Mesothelial cell of epicardium (in vitro differentiated cells): ENCODE data around the gene C13orf42. TPM values are rescaled to one million over a fixed set of nuclear protein-coding genes. Genes with fewer than 3 reads are reported as not detected.

Source experiments
- DNase-seq, 2 experiments: peaks; one replicate each; pipeline ENCODE4 v3.0.0; 2021; ENCODE audit warnings: low spot score in 2 of 2; ENCODE audit not compliant: unreplicated experiment in 2 of 2
- H3K27ac Mint-ChIP-seq: 2 replicates; pipeline ENCODE4 v1.8.0; 2021; ENCODE audit warnings: mixed read lengths
- H3K27me3 Mint-ChIP-seq: 2 replicates; pipeline ENCODE4 v1.8.0; 2021; ENCODE audit warnings: low read depth, mixed read lengths
- H3K36me3 Mint-ChIP-seq: 2 replicates; pipeline ENCODE4 v1.8.0; 2021; ENCODE audit warnings: mixed read lengths
- H3K4me1 Mint-ChIP-seq: 2 replicates; pipeline ENCODE4 v1.8.0; 2021; ENCODE audit warnings: mixed read lengths
- H3K4me3 Mint-ChIP-seq: 2 replicates; pipeline ENCODE4 v1.8.0; 2021; ENCODE audit warnings: mild to moderate bottlenecking, moderate library complexity, mixed read lengths
- H3K9me3 Mint-ChIP-seq: 2 replicates; pipeline ENCODE4 v1.8.0; 2021; ENCODE audit warnings: mixed read lengths
- CTCF ChIP-seq: fragments of 200-600 bp; sonication (generic); IDR thresholded peaks from one replicate; pipeline ENCODE4 v1.5.0; 2021; ENCODE audit warnings: antibody characterized with exemption; ENCODE audit not compliant: unreplicated experiment
- total RNA-seq: library from RNA; stranded (reverse); gene quantifications from 3 replicates; pipeline ENCODE4 v1.2.1, GENCODE V29; 2021

Gene C13orf42
- total RNA-seq, 1 donor from 2014 or later: not detected

GRCh38 chr13:51155161-51155560, 44.1 kb upstream of the C13orf42 start:
- H3K4me3 Mint-ChIP-seq: no peak overlapping the region
- no peaks in the 10 kb centered on the region for H3K36me3 Mint-ChIP-seq
- TF ChIP-seq CTCF: no peak
- H3K27me3 Mint-ChIP-seq: peaks cover 17% of the 10 kb centered on the region
- peaks cover 4% of the 10 kb centered on the region for H3K4me1 Mint-ChIP-seq
- H3K9me3 Mint-ChIP-seq: no peaks in the 10 kb centered on the region
- DNase-seq: no peak
- no peak overlapping the region for H3K27ac Mint-ChIP-seq

- DNase-seq: no peak
- H3K27ac Mint-ChIP-seq: no peak overlapping the region
These were observed 43.0 kb upstream of the C13orf42 start for GRCh38 chr13:51154029-51154555.

GRCh38 chr13:51153527-51153926, 42.5 kb upstream of the C13orf42 start:
- no peak overlapping the region for H3K27ac Mint-ChIP-seq
- H3K9me3 Mint-ChIP-seq: no peaks in the 10 kb centered on the region
- H3K4me3 Mint-ChIP-seq: no peak overlapping the region
- peaks cover 2% of the 10 kb centered on the region for H3K4me1 Mint-ChIP-seq
- H3K27me3 Mint-ChIP-seq: peaks cover 20% of the 10 kb centered on the region
- H3K36me3 Mint-ChIP-seq: no peaks in the 10 kb centered on the region
- TF ChIP-seq CTCF: no peak
- no peak for DNase-seq

More at GRCh38 chr13:51154029-51154555, 43.0 kb upstream of the C13orf42 start:
- H3K4me1 Mint-ChIP-seq: peaks cover 3% of the 10 kb centered on the region
- peaks cover 17% of the 10 kb centered on the region for H3K27me3 Mint-ChIP-seq
- no peaks in the 10 kb centered on the region for H3K36me3 Mint-ChIP-seq
- no peak overlapping the region for H3K4me3 Mint-ChIP-seq
- no peak for TF ChIP-seq CTCF
- H3K9me3 Mint-ChIP-seq: no peaks in the 10 kb centered on the region

DNA sequence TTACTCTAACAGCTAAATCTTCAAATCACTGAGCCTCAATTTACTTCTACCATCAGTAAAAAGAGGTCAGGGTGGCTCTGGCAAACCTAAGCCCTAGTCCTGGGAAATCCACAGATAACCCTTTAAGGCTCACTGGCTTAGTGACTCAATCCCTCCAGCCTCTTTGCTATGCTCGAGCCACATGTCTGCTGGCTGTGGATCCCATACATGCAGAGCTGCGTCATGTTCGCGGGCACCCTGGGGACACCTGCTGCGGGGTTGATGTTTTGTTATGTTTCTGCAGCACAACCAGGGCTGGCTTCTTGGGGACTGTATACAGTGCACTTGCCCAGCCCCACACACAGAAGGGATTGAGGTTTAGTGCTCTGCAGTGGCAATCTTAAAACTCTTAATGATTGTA, 41.6 kb upstream of the C13orf42 start:
- no peak for TF ChIP-seq CTCF
- DNase-seq: no peak
- Mint-ChIP-seq H3K4me3 (no peak overlapping the region), H3K9me3 (no peaks in the 10 kb centered on the region), H3K4me1 (peaks cover 2% of the 10 kb centered on the region), H3K27ac (no peak overlapping the region), H3K36me3 (no peaks in the 10 kb centered on the region), H3K27me3 (peaks cover 26% of the 10 kb centered on the region)

GRCh38 chr13:51151463-51151862, 40.4 kb upstream of the C13orf42 start:
- DNase-seq: no peak
- Mint-ChIP-seq H3K27ac (no peak overlapping the region), H3K9me3 (no peaks in the 10 kb centered on the region), H3K27me3 (peaks cover 28% of the 10 kb centered on the region), H3K4me1 (peaks cover 2% of the 10 kb centered on the region), H3K36me3 (no peaks in the 10 kb centered on the region), H3K4me3 (no peak overlapping the region)
- no peak for TF ChIP-seq CTCF
